ENCODE measurements around the gene IST1.

Gene IST1

DNA sequence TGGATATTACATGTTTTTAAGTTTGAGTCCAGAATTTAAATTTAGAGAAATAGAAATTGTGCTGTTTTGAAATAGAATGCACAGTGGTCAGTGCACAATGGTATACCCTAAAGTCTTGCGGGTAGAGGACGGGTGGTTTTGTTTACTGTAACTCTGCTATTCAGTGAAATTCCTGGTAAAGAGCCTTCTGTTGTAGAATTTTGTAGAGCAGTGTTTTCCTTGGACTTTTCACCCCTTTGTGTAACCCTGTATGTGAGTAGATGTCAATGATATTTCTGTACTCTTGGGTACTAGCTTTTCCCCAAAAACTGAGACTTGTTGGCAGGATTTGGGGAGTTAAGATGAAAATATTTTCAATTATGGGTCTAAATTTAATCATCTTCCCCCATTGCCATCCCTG is 19.5 kb downstream of the IST1 start:
- no peak for DNase-seq (ENCODE audit: low read depth)
- no peak overlapping the region for H3K4me3 ChIP-seq (ENCODE audit: low read depth, low read length)
- in situ Hi-C loops (cut with HindIII; ENCODE audit: low sequenced_read_pairs): no loop called here
- TF ChIP-seq CTCF (IDR thresholded peaks at IDR 0.05; ENCODE audit: low read depth, low read length, missing control alignments): no peak

DNA sequence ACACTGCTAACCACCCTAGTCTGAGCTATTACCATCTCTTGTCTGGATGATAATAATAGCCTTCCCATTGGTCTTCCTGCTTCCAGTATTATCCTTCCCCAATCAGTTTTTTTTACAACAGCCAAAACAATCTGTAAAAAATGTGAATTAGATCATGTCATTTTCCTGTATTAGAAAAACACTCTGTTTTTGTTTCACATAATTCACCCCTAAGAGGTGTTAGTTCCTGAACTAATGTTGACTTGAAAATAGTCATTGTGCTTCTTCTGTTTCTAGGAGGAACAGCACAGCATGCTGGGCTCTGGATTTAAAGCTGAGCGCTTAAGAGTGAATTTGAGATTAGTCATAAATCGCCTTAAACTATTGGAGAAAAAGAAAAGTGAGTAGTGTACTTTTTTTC is 20.0 kb downstream of the IST1 start:
- no peak overlapping the region for H3K4me3 ChIP-seq (ENCODE audit: low read depth, low read length)
- no peak for DNase-seq (ENCODE audit: low read depth)
- in situ Hi-C loops (cut with HindIII; ENCODE audit: low sequenced_read_pairs): no loop called here
- no peak for TF ChIP-seq CTCF (IDR thresholded peaks at IDR 0.05; ENCODE audit: low read depth, low read length, missing control alignments)

DNA sequence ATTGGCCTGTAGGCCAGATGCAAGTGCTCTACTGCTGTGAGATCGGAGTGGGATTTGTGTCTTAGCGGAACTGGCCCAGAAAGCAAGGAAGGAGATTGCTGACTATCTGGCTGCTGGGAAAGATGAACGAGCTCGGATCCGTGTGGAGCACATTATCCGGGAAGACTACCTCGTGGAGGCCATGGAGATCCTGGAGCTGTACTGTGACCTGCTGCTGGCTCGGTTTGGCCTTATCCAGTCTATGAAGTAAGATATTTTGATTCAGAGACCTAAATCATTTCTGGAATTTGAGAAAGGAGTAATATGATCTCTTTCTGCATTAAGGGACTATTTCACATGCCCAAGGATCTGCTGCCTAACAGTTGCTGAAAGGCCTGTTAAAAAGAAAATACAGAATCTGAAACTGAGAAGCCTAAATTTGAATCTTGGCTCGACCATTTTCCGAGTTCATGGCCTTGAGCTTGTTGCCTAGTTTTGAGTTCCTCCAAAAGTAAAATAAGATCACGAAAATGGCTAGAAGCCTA is 21.1 kb downstream of the IST1 start:
- peak; percentile 11 for DNase-seq (ENCODE audit: low read depth)
- H3K4me3 ChIP-seq (ENCODE audit: low read depth, low read length): no peak overlapping the region
- in situ Hi-C loops (cut with HindIII; ENCODE audit: low sequenced_read_pairs): no loop called here
- no peak for TF ChIP-seq CTCF (IDR thresholded peaks at IDR 0.05; ENCODE audit: low read depth, low read length, missing control alignments)

- H3K4me3 ChIP-seq (ENCODE audit: low read depth, low read length): no peak overlapping the region
- TF ChIP-seq CTCF (IDR thresholded peaks at IDR 0.05; ENCODE audit: low read depth, low read length, missing control alignments): no peak
- DNase-seq (ENCODE audit: low read depth): peak; percentile 5
- in situ Hi-C loops (cut with HindIII; ENCODE audit: low sequenced_read_pairs): no loop called here
These were observed 22.6 kb downstream of the IST1 start for GRCh38 chr16:71917900-71918299.

DNA sequence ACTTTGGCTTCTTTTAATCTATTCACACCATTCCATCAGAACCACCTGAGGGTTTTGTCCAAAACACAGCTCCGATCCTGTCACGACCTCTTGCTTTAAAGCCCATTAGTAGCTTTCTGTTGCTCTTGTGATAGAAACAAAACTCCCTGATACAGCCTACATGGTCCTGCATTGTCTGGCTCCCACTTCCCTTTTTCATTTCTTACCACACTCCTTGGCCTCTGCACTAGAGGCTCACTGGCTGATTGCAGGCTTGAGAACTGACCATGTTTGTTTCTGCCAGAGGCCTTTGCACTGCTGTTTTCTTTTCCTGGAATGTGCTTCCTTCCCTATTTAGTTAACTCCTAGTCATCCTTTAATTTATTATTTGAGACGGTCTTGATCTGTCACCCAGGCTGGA is 23.7 kb downstream of the IST1 start:
- no peak for DNase-seq (ENCODE audit: low read depth)
- H3K4me3 ChIP-seq (ENCODE audit: low read depth, low read length): no peak overlapping the region
- in situ Hi-C loops (cut with HindIII; ENCODE audit: low sequenced_read_pairs): no loop called here
- TF ChIP-seq CTCF (IDR thresholded peaks at IDR 0.05; ENCODE audit: low read depth, low read length, missing control alignments): no peak

GRCh38 chr16:71920658-71921057 is 25.3 kb downstream of the IST1 start:
- in situ Hi-C loops (cut with HindIII; ENCODE audit: low sequenced_read_pairs): no loop called here

More at GRCh38 chr16:71920658-71921057, 25.3 kb downstream of the IST1 start:
- no peak for DNase-seq (ENCODE audit: low read depth)
- H3K4me3 ChIP-seq (ENCODE audit: low read depth, low read length): no peak overlapping the region
- no peak for TF ChIP-seq CTCF (IDR thresholded peaks at IDR 0.05; ENCODE audit: low read depth, low read length, missing control alignments)
